Ascending aorta (tissue), 2 donors: ENCODE results near the gene NAXD. TPM values are rescaled to one million over a fixed set of nuclear protein-coding genes. Genes with fewer than 3 reads are reported as not detected.
"Not testable (repeated sequence)": the region's sequence is repeated elsewhere in the genome, so short reads cannot be mapped to it uniquely, and the experiment has no call there.

Source experiments
- DNase-seq, 2 donors: peaks; one replicate each; pipeline ENCODE4 v3.0.0-alpha.2; 2019; ENCODE audit warnings: low spot score in 2 of 2
- H3K27ac ChIP-seq, 2 donors: fragments of 200-600 bp; sonication (generic); one replicate each; pipeline ENCODE4 v1.5.1; 2016 to 2017; ENCODE audit warnings: mild to moderate bottlenecking in 1 of 2
- H3K27me3 ChIP-seq: fragments of 200-600 bp; sonication (generic); one replicate; pipeline ENCODE4 v1.5.1; 2017
- H3K36me3 ChIP-seq, 2 donors: fragments of 200-600 bp; sonication (generic); one replicate each; pipeline ENCODE4 v1.5.1; 2016
- H3K4me1 ChIP-seq, 2 donors: fragments of 200-600 bp; sonication (generic); one replicate each; pipeline ENCODE4 v1.5.1; 2016 to 2017; ENCODE audit warnings: mild to moderate bottlenecking in 1 of 2
- H3K4me3 ChIP-seq, 2 donors: fragments of 200-600 bp; sonication (generic); one replicate each; pipeline ENCODE4 v1.5.1; 2016 to 2017; ENCODE audit warnings: mild to moderate bottlenecking in 1 of 2
- H3K9me3 ChIP-seq, 2 donors: fragments of 200-600 bp; sonication (generic); one replicate each; pipeline ENCODE4 v1.5.1; 2016
- intact Hi-C: fragments of 100-400 bp; cut with DNase I; formaldehyde crosslinking; loops from one replicate; pipeline ENCODE4 v1.15.1; 2023
- total RNA-seq: library from RNA; depleted of rRNA; stranded (reverse); fragments of >200 nt; gene quantifications from one replicate; pipeline ENCODE4 v1.1.0, GENCODE V29; 2016
- TF ChIP-seq, protein P1 (sequence below), 3 experiments: fragments of 200-600 bp in 2 of 3; fragments of 450-650 bp in 1 of 3; sonication (generic) in 2 of 3; IDR thresholded peaks; one replicate each; pipeline ENCODE4 v1.5.1; 2016 to 2019; ENCODE audit warnings: antibody characterized with exemption in 3 of 3, mild to moderate bottlenecking in 1 of 3, moderate library complexity in 1 of 3

NAXD gene
- total RNA-seq, 1 donor from 2014 or later: 1.9 TPM

- peak in 1 of 2 donors; percentile 56 for DNase-seq
- intact Hi-C loops: no loop called here
- Histone ChIP-seq H3K27me3 (no peaks in the 10 kb centered on the region), H3K36me3 (peaks cover 22 to 31% of the 10 kb centered on the region in 2 donors), H3K27ac (no peak overlapping the region), H3K4me1 (no peaks in the 10 kb centered on the region), H3K9me3 (no peaks in the 10 kb centered on the region), H3K4me3 (no peak overlapping the region)
- TF ChIP-seq, protein P1, sequence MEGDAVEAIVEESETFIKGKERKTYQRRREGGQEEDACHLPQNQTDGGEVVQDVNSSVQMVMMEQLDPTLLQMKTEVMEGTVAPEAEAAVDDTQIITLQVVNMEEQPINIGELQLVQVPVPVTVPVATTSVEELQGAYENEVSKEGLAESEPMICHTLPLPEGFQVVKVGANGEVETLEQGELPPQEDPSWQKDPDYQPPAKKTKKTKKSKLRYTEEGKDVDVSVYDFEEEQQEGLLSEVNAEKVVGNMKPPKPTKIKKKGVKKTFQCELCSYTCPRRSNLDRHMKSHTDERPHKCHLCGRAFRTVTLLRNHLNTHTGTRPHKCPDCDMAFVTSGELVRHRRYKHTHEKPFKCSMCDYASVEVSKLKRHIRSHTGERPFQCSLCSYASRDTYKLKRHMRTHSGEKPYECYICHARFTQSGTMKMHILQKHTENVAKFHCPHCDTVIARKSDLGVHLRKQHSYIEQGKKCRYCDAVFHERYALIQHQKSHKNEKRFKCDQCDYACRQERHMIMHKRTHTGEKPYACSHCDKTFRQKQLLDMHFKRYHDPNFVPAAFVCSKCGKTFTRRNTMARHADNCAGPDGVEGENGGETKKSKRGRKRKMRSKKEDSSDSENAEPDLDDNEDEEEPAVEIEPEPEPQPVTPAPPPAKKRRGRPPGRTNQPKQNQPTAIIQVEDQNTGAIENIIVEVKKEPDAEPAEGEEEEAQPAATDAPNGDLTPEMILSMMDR (IDR thresholded peaks at IDR 0.05): no peak
Measured at GRCh38 chr13:110652231-110652730, 36.9 kb downstream of the NAXD start.

- H3K4me3 ChIP-seq: no peak overlapping the region
- DNase-seq: no peak
- intact Hi-C loops: no loop called here
- H3K27me3 ChIP-seq: no peaks in the 10 kb centered on the region
- TF ChIP-seq, protein P1 (IDR thresholded peaks at IDR 0.05): no peak
- no peak overlapping the region for H3K27ac ChIP-seq
- no peaks in the 10 kb centered on the region for H3K9me3 ChIP-seq
- H3K36me3 ChIP-seq: peaks cover 22 to 33% of the 10 kb centered on the region in 2 donors
- H3K4me1 ChIP-seq: no peaks in the 10 kb centered on the region
Measured at GRCh38 chr13:110652764-110653163, 37.4 kb downstream of the NAXD start.

DNA sequence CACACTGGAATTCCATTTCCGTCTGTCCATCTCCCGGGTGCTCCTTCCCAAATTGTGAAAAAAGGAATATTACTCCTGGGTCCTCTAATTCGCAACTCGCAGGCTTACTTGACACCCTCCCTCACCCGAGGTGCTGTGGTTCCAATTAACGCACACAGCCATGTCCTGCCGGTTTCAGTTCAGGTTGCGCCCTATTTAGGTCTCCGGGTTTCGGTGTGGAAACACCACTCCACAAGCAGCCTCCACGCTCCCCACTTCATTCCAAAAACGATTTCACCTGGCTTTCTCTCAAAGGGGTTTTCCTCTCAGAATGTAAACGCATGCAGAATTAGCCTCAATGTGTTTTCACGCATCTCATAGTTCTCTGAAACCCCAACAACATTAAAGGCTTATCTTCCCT, 37.9 kb downstream of the NAXD start:
- H3K36me3 ChIP-seq: peaks cover 22 to 36% of the 10 kb centered on the region in 2 donors
- no peaks in the 10 kb centered on the region for H3K9me3 ChIP-seq
- no peak overlapping the region for H3K4me3 ChIP-seq
- DNase-seq: no peak
- H3K4me1 ChIP-seq: no peaks in the 10 kb centered on the region
- intact Hi-C loops: no loop called here
- no peaks in the 10 kb centered on the region for H3K27me3 ChIP-seq
- H3K27ac ChIP-seq: no peak overlapping the region
- TF ChIP-seq, protein P1 (IDR thresholded peaks at IDR 0.05): no peak

DNA sequence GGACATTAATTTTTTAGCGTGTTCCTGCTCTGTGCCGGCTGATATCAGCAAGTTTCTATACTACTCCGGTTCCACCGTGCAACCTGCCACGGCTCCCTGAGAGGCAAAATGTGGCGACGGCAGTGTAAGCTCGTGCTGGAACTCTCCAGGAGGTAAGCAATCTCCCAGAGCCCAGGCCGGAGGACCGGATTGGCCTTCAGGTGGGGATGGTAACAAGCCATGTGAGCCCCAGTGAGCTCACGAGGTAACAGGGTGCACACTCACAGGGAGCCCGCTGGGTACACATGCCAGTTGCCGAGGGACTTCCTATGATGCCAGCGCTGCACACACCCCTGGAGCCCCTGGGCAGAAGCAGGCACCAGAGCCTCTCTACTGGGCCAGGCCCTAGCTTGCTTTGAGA, 38.5 kb downstream of the NAXD start:
- peaks cover 22 to 37% of the 10 kb centered on the region in 2 donors for H3K36me3 ChIP-seq
- no peak for DNase-seq

GRCh38 chr13:110657196-110657595, 41.9 kb downstream of the NAXD start:
- Histone ChIP-seq H3K36me3 (peaks cover 12 to 43% of the 10 kb centered on the region in 2 donors), H3K27ac (no peak overlapping the region), H3K4me1 (no peaks in the 10 kb centered on the region), H3K4me3 (no peak overlapping the region), H3K9me3 (peaks cover 4 to 5% of the 10 kb centered on the region in 2 donors), H3K27me3 (no peaks in the 10 kb centered on the region)
- intact Hi-C loops: no loop called here
- TF ChIP-seq, protein P1 (IDR thresholded peaks at IDR 0.05): no peak
- DNase-seq: no peak

More for the DNA sequence above, 38.5 kb downstream of the NAXD start:
- no peaks in the 10 kb centered on the region for H3K4me1 ChIP-seq
- H3K27ac ChIP-seq: no peak overlapping the region
- H3K4me3 ChIP-seq: no peak overlapping the region
- H3K27me3 ChIP-seq: no peaks in the 10 kb centered on the region
- H3K9me3 ChIP-seq: no peaks in the 10 kb centered on the region
- TF ChIP-seq, protein P1 (IDR thresholded peaks at IDR 0.05): no peak
- intact Hi-C loops: no loop called here

- H3K27me3 ChIP-seq, H3K9me3 ChIP-seq, DNase-seq, H3K27ac ChIP-seq, H3K4me3 ChIP-seq, intact Hi-C loops, H3K4me1 ChIP-seq: not testable (repeated sequence)
- peaks cover 18 to 53% of the 10 kb centered on the region in 2 donors for H3K36me3 ChIP-seq
Measured at GRCh38 chr13:110658218-110658911, 43.0 kb downstream of the NAXD start.
